ENCODE data around the gene RNF44. TPM values are rescaled to one million over a fixed set of nuclear protein-coding genes. Genes with fewer than 3 reads are reported as not detected.
"Not testable (repeated sequence)": the region's sequence is repeated elsewhere in the genome, so short reads cannot be mapped to it uniquely, and the experiment has no call there.

RNF44 gene
- total RNA-seq, 3 donors from 2014 or later: 70.2 to 98.4 (median 77.6) TPM

DNA sequence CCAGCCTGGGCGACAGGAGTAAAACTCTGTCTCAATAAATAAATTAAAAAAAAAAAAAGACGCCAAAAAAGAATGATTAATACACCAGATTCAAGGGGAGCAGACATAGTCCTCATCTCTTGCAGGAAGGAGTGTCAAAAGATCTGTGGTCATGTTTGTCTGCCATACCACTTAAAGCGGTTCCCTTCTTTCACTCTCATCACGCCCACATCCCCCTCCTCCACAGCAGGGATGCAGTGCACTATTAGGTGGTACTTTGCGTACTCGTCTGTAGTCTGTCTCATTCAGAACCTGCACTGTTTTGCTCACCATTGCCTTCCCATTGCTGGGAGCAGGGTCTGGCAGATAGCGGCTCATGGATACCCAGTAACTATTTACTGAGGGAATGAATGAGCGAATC is 23.2 kb upstream of the RNF44 start:
- no peaks in the 10 kb centered on the region for H3K36me3 ChIP-seq (ENCODE audit: low read depth)
- H3K4me1 ChIP-seq (ENCODE audit: low read depth): no peaks in the 10 kb centered on the region
- H3K9me3 ChIP-seq: no peaks in the 10 kb centered on the region
- no peak overlapping the region for H3K4me3 ChIP-seq
- ATAC-seq (no peak), DNase-seq (no peak)
- TF ChIP-seq, protein P1, sequence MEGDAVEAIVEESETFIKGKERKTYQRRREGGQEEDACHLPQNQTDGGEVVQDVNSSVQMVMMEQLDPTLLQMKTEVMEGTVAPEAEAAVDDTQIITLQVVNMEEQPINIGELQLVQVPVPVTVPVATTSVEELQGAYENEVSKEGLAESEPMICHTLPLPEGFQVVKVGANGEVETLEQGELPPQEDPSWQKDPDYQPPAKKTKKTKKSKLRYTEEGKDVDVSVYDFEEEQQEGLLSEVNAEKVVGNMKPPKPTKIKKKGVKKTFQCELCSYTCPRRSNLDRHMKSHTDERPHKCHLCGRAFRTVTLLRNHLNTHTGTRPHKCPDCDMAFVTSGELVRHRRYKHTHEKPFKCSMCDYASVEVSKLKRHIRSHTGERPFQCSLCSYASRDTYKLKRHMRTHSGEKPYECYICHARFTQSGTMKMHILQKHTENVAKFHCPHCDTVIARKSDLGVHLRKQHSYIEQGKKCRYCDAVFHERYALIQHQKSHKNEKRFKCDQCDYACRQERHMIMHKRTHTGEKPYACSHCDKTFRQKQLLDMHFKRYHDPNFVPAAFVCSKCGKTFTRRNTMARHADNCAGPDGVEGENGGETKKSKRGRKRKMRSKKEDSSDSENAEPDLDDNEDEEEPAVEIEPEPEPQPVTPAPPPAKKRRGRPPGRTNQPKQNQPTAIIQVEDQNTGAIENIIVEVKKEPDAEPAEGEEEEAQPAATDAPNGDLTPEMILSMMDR (IDR thresholded peaks at IDR 0.05): no peak
- intact Hi-C loops (cut with DNase I, micrococcal nuclease): no loop called here

DNA sequence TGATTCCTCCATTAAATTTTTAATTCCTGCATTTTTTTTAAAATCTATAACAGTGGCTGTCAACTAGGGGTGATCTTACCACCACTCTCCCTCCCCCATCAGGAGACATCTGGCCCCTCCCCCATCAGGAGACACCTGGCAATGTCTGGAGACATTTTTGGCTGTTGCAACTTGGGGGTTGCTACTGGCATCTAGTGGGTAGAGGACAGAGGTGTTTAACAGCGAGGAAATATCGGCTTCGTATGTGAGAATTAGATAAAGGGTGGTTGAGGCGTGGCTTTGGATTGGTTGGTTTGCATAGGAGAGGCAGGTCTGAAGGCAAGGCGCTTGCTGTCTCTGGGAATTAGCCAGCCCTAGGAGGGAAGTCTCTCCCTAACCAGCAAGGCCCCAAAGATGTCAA is 22.5 kb upstream of the RNF44 start:
- intact Hi-C loops (cut with DNase I, micrococcal nuclease): no loop called here
- H3K36me3 ChIP-seq (ENCODE audit: low read depth): no peaks in the 10 kb centered on the region
- no peak for DNase-seq
- no peak for ATAC-seq
- no peak overlapping the region for H3K4me3 ChIP-seq
- H3K4me1 ChIP-seq (ENCODE audit: low read depth): no peaks in the 10 kb centered on the region
- no peaks in the 10 kb centered on the region for H3K9me3 ChIP-seq
- TF ChIP-seq, protein P1 (IDR thresholded peaks at IDR 0.05): no peak

DNA sequence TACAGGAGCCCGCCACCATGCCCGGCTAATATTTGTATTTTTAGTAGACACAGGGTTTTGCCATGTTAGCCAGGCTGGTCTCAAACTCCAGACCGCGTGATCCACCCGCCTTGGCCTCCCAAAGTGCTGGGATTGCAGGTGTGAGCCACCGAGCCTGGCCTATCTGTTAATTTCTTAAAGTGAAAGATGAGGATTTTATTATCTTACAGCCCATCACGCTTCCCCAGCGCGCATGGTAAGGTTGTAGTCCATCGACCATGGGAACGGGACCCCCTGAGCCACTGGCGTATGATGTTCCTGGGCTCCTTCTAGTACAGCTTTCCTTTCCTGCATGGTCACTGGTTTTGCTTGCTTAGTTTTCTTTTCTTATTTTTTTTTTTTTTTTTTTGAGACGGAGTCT is 20.6 kb upstream of the RNF44 start:
- ATAC-seq (no peak), DNase-seq (no peak)
- H3K4me1 ChIP-seq (ENCODE audit: low read depth): peaks cover 5% of the 10 kb centered on the region
- H3K36me3 ChIP-seq (ENCODE audit: low read depth): no peaks in the 10 kb centered on the region
- H3K9me3 ChIP-seq: no peaks in the 10 kb centered on the region
- TF ChIP-seq, protein P1 (IDR thresholded peaks at IDR 0.05): no peak
- H3K4me3 ChIP-seq: no peak overlapping the region
- intact Hi-C loops (cut with DNase I, micrococcal nuclease): no loop called here

DNA sequence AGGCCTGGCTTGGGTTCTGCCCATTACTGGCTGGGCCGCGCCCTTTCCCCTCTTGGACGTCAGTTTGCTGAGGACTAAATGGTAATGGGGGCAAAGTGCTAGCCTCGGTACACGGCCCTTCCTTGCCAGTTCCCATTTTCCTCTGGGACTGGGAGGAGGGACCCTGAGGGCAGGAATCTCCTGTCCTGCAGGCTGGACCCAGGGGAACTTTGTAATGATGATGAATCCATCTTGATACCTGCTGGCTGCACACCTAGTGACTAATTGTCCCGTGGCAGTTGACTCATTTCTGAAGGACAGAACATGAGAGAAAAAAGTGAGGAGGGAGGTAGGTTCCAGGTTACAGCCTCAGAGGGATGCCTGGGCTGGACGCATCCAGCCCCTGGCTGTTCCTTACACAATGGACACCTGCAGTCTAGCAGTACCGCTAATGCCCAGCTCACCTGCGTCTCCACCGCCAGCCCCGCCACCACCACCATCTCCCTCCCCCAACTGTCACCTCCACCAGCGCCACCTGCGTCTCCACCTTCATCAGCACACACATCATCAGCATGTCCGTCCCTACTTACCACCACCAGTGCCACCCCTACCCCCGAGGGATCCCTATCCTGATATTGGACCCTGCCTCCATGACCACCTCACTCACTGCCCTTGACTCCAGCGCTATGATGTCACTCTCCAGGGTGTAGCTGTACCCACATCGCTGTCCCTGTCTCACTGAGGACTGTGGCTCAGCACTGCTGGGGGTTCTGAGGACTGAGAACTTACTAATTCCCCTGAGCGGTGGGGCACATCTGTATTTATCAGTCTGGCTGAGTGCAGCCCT is 16.3 kb upstream of the RNF44 start:
- DNase-seq (peak in 2 of 3 donors; percentile 52 to 60), ATAC-seq (peak; percentile 65)
- H3K4me3 ChIP-seq: no peak overlapping the region

DNA sequence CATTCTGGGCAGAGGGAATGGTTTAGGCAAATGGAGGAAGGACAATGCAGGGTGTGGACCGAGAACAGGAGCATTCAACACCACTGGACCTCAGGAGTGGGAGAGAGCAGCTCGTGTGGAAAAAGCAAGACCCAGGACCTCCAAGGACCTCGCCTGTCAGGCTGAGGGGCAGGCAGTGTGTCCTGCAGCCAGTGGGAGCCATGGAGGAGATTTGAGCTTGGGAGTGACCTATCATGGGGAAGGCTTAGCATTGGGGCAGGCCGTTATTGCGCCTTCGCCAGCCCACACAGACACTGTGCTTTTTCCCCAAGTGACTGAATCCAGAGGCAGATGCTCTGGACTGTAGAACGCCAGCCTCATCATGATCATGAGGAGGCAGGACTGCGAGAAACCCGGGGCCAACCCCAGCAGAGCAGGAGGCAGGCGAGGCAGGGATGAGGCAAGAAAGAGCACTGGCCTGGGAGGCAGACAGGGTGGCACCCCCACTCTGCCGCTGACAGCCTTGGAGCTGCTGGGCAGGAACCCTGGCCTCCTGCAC is 15.2 kb upstream of the RNF44 start:
- intact Hi-C loops (cut with DNase I, micrococcal nuclease): no loop called here
- Histone ChIP-seq H3K9me3 (no peaks in the 10 kb centered on the region), H3K4me1 (ENCODE audit: low read depth) (peaks cover 16% of the 10 kb centered on the region), H3K36me3 (ENCODE audit: low read depth) (no peaks in the 10 kb centered on the region), H3K4me3 (no peak overlapping the region)
- TF ChIP-seq, protein P1 (IDR thresholded peaks at IDR 0.05): no peak
- no peak for ATAC-seq
- no peak for DNase-seq

More for the DNA sequence above, 16.3 kb upstream of the RNF44 start:
- H3K4me1 ChIP-seq (ENCODE audit: low read depth): peaks cover 12% of the 10 kb centered on the region
- TF ChIP-seq, protein P1 (IDR thresholded peaks at IDR 0.05): no peak
- intact Hi-C loops (cut with DNase I, micrococcal nuclease): no loop called here
- H3K9me3 ChIP-seq: no peaks in the 10 kb centered on the region
- H3K36me3 ChIP-seq (ENCODE audit: low read depth): no peaks in the 10 kb centered on the region

DNA sequence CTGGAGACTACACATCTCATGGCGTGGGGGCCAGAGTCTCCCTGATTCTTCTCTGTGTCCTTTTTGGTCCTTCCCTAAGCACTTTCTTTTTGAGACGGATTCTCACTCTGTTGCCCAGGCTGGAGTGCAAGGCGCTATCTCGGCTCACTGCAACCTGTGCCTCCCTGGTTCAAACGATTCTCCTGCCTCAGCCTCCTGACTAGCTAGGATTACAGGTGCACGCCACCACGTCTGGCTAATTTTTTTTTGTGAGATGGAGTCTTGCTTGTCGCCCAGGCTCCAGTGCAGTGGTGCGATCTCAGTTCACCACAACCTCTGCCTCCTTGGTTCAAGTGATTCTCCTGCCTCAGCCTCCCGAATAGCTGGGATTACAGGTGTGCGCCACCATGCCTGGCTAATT is 13.7 kb upstream of the RNF44 start:
- intact Hi-C loops (cut with DNase I, micrococcal nuclease); H3K4me3 ChIP-seq; H3K9me3 ChIP-seq; ATAC-seq; H3K36me3 ChIP-seq (ENCODE audit: low read depth); DNase-seq: not testable (repeated sequence)
- peaks cover 22% of the 10 kb centered on the region for H3K4me1 ChIP-seq (ENCODE audit: low read depth)

Data from mucosa of descending colon (tissue), 3 donors.